Measurements from ENCODE around the gene SPRN.

DNA sequence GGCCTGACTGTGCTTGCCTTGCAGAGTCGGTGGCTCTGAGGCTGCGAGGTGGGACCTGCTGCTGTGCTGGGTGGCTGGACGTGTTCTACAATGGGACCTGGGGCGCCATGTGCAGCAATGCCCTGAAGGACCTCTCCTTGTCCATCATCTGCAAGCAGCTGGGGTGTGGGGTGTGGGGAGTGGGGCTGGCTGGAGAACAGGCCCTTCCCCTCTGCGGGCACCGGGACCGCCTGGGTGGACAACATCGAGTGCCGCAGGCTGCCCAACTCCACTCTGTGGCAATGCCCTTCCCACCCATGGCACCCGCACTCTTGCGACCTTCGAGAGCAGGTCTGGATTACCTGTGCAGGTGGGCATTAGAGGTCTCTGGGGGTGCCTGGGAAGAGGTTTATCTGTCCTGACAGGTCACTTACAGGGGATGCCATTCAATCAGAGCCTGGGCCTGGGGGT lies 40.2 kb upstream of the SPRN start:
- TF ChIP-seq, protein P1, sequence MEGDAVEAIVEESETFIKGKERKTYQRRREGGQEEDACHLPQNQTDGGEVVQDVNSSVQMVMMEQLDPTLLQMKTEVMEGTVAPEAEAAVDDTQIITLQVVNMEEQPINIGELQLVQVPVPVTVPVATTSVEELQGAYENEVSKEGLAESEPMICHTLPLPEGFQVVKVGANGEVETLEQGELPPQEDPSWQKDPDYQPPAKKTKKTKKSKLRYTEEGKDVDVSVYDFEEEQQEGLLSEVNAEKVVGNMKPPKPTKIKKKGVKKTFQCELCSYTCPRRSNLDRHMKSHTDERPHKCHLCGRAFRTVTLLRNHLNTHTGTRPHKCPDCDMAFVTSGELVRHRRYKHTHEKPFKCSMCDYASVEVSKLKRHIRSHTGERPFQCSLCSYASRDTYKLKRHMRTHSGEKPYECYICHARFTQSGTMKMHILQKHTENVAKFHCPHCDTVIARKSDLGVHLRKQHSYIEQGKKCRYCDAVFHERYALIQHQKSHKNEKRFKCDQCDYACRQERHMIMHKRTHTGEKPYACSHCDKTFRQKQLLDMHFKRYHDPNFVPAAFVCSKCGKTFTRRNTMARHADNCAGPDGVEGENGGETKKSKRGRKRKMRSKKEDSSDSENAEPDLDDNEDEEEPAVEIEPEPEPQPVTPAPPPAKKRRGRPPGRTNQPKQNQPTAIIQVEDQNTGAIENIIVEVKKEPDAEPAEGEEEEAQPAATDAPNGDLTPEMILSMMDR (conservative IDR thresholded peaks at IDR 0.05; ENCODE audit: low read depth, low read length): no peak
- TF ChIP-seq MAFK (IDR thresholded peaks at IDR 0.05; ENCODE audit: low read depth, low read length): no peak
- no peak for TF ChIP-seq RAD21 (IDR thresholded peaks at IDR 0.05; ENCODE audit: low read length)
- TF ChIP-seq POLR2A (IDR thresholded peaks at IDR 0.05; ENCODE audit: low read depth, low read length): no peak
- TF ChIP-seq RFX5 (IDR thresholded peaks at IDR 0.05; ENCODE audit: low read depth, low read length): no peak
- no peak for TF ChIP-seq MXI1 (IDR thresholded peaks at IDR 0.05; ENCODE audit: borderline replicate concordance, low read depth, low read length)
- TF ChIP-seq, protein P2, sequence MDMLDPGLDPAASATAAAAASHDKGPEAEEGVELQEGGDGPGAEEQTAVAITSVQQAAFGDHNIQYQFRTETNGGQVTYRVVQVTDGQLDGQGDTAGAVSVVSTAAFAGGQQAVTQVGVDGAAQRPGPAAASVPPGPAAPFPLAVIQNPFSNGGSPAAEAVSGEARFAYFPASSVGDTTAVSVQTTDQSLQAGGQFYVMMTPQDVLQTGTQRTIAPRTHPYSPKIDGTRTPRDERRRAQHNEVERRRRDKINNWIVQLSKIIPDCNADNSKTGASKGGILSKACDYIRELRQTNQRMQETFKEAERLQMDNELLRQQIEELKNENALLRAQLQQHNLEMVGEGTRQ (IDR thresholded peaks at IDR 0.05; ENCODE audit: low read depth, low read length): no peak
- TF ChIP-seq RCOR1 (IDR thresholded peaks at IDR 0.05; ENCODE audit: insufficient replicate concordance, low read length): no peak
- TF ChIP-seq NFE2L2 (IDR thresholded peaks at IDR 0.05; ENCODE audit: low read depth, low read length): no peak
- TF ChIP-seq BHLHE40 (IDR thresholded peaks at IDR 0.05; ENCODE audit: low read depth, low read length): no peak
- TF ChIP-seq CEBPB (IDR thresholded peaks at IDR 0.05; ENCODE audit: low read depth, low read length): no peak
- TF ChIP-seq, protein P3, sequence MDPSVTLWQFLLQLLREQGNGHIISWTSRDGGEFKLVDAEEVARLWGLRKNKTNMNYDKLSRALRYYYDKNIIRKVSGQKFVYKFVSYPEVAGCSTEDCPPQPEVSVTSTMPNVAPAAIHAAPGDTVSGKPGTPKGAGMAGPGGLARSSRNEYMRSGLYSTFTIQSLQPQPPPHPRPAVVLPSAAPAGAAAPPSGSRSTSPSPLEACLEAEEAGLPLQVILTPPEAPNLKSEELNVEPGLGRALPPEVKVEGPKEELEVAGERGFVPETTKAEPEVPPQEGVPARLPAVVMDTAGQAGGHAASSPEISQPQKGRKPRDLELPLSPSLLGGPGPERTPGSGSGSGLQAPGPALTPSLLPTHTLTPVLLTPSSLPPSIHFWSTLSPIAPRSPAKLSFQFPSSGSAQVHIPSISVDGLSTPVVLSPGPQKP (IDR thresholded peaks at IDR 0.05; ENCODE audit: borderline replicate concordance, low read depth, low read length): no peak
- TF ChIP-seq MAZ (IDR thresholded peaks at IDR 0.05; ENCODE audit: borderline replicate concordance, low read depth, low read length): no peak
- no peak for TF ChIP-seq SMC3 (IDR thresholded peaks at IDR 0.05; ENCODE audit: low read depth, low read length)

All from IMR-90 (cell line).